GM12801 (cell line): ENCODE measurements around the gene FAM209B.

ENCODE experiments used
- CTCF ChIP-seq: IDR thresholded peaks from one replicate; pipeline ENCODE4 v1.5.1; 2011; ENCODE audit warnings: control low read depth; ENCODE audit not compliant: insufficient read length; ENCODE audit errors: extremely low read depth

FAM209B gene

GRCh38 chr20:56579301-56579710, 46.3 kb downstream of the FAM209B start:
- no peak for TF ChIP-seq CTCF

- TF ChIP-seq CTCF: no peak
These were observed 47.2 kb downstream of the FAM209B start for GRCh38 chr20:56580226-56580625.

GRCh38 chr20:56581701-56582100, 48.7 kb downstream of the FAM209B start:
- TF ChIP-seq CTCF: no peak

- no peak for TF ChIP-seq CTCF
These were observed 49.5 kb downstream of the FAM209B start for GRCh38 chr20:56582542-56582941.

- TF ChIP-seq CTCF: no peak
These were observed 51.9 kb downstream of the FAM209B start for GRCh38 chr20:56584916-56585315.
